HEK293T (cell line): ENCODE data around the gene COL12A1.

Experiments
- CTCF ChIA-PET: fragments of 350-600 bp; formaldehyde crosslinking; extraction: SDS; loops from one replicate; lab custom pipeline; 2021; ENCODE audit warnings: antibody characterized with exemption, inconsistent platforms; lab: Yijun Ruan, JAX
- POLR2A ChIA-PET: fragments of 350-600 bp; formaldehyde crosslinking; extraction: SDS; loops from one replicate; lab custom pipeline; 2020; ENCODE audit warnings: antibody characterized with exemption, inconsistent platforms; lab: Yijun Ruan, JAX
- DNase-seq: peaks from one replicate; pipeline ENCODE4 v3.0.0; 2012; ENCODE audit warnings: mixed read lengths; ENCODE audit errors: extremely low spot score
- ARNT ChIP-seq: fragments of 450-650 bp; IDR thresholded peaks from 2 replicates; pipeline ENCODE4 v1.6.1; 2017; ENCODE audit warnings: mild to moderate bottlenecking
- BHLHE40 ChIP-seq: fragments of 450-650 bp; IDR thresholded peaks from 2 replicates; pipeline ENCODE4 v1.6.1; 2016; ENCODE audit warnings: mild to moderate bottlenecking, moderate library complexity, borderline replicate concordance
- CTBP1 ChIP-seq: fragments of 450-650 bp; IDR thresholded peaks from 2 replicates; pipeline ENCODE4 v1.6.1; 2016; ENCODE audit warnings: borderline replicate concordance
- ELF4 ChIP-seq: fragments of 450-650 bp; IDR thresholded peaks from 2 replicates; pipeline ENCODE4 v1.6.1; 2017; ENCODE audit warnings: antibody characterized with exemption
- FOXA1 ChIP-seq: fragments of 450-650 bp; IDR thresholded peaks from 2 replicates; pipeline ENCODE4 v1.6.1; 2016; ENCODE audit warnings: mild to moderate bottlenecking
- FOXK2 ChIP-seq: fragments of 450-650 bp; IDR thresholded peaks from 2 replicates; pipeline ENCODE4 v1.6.1; 2016; ENCODE audit warnings: mild to moderate bottlenecking
- FOXM1 ChIP-seq: fragments of 450-650 bp; IDR thresholded peaks from 2 replicates; pipeline ENCODE4 v1.6.1; 2017; ENCODE audit warnings: mild to moderate bottlenecking, borderline replicate concordance
- HDGF ChIP-seq: fragments of 450-650 bp; IDR thresholded peaks from 2 replicates; pipeline ENCODE4 v1.6.1; 2017; ENCODE audit warnings: antibody characterized with exemption, borderline replicate concordance
- L3MBTL2 ChIP-seq: fragments of 450-650 bp; conservative IDR thresholded peaks from 2 replicates; pipeline ENCODE4 v1.6.1; 2016; ENCODE audit warnings: mild to moderate bottlenecking
- LEF1 ChIP-seq: fragments of 450-650 bp; IDR thresholded peaks from 2 replicates; pipeline ENCODE4 v1.6.1; 2017; ENCODE audit warnings: mild to moderate bottlenecking, borderline replicate concordance
- NFRKB ChIP-seq: fragments of 450-650 bp; IDR thresholded peaks from 2 replicates; pipeline ENCODE4 v1.6.1; 2016; ENCODE audit warnings: mild to moderate bottlenecking, moderate library complexity
- SP1 ChIP-seq: fragments of 450-650 bp; IDR thresholded peaks from 2 replicates; pipeline ENCODE4 v1.6.1; 2017
- SUZ12 ChIP-seq: fragments of 450-650 bp; IDR thresholded peaks from 2 replicates; pipeline ENCODE4 v1.6.1; 2016; ENCODE audit warnings: mild to moderate bottlenecking
- TARDBP ChIP-seq: fragments of 450-650 bp; IDR thresholded peaks from 2 replicates; pipeline ENCODE4 v1.6.1; 2016
- ZNF384 ChIP-seq: fragments of 450-650 bp; IDR thresholded peaks from 2 replicates; pipeline ENCODE4 v1.6.1; 2016
- TF ChIP-seq, protein P1 (sequence below): fragments of 450-650 bp; IDR thresholded peaks from 2 replicates; pipeline ENCODE4 v1.6.1; 2016

Gene COL12A1

GRCh38 chr6:75096966-75097365 is 108.9 kb downstream of the COL12A1 start:
- CTCF ChIA-PET, result interaction anchor here (0.6 kb wide), 1 partner anchor 112 kb away, joined by 3 read pairs; no protein-coding TSS in a partner anchor
- TF ChIP-seq SP1, result no peak
- POLR2A ChIA-PET, result no interaction called here
- no peak for DNase-seq

- CTCF ChIA-PET, result no interaction called here
- TF ChIP-seq SUZ12 (no peak), CTBP1 (no peak), NFRKB (no peak), LEF1 (no peak), BHLHE40 (no peak), TARDBP (no peak), FOXK2 (no peak)
- POLR2A ChIA-PET, result no interaction called here
- DNase-seq, result no peak
Measured at GRCh38 chr6:75094614-75095200, 111.1 kb downstream of the COL12A1 start.

- DNase-seq, result no peak
- ChIA-PET POLR2A (no interaction called here), CTCF (no interaction called here)
- TF ChIP-seq ELF4 (no peak), NFRKB (no peak)
Measured at GRCh38 chr6:75091467-75092190, 114.2 kb downstream of the COL12A1 start.

GRCh38 chr6:75090576-75090975 is 115.3 kb downstream of the COL12A1 start:
- ChIA-PET POLR2A (no interaction called here), CTCF (no interaction called here)
- no peak for DNase-seq
- TF ChIP-seq BHLHE40, result no peak
- TF ChIP-seq FOXM1, result no peak
- TF ChIP-seq LEF1, result no peak
- no peak for TF ChIP-seq ARNT
- no peak for TF ChIP-seq FOXA1
- no peak for TF ChIP-seq ELF4

GRCh38 chr6:75089921-75090320 is 115.9 kb downstream of the COL12A1 start:
- ChIA-PET POLR2A (no interaction called here), CTCF (no interaction called here)
- no peak for DNase-seq
- TF ChIP-seq ZNF384 (no peak), FOXM1 (no peak), LEF1 (no peak), CTBP1 (no peak), FOXK2 (no peak)

GRCh38 chr6:75089151-75089897 is 116.5 kb downstream of the COL12A1 start:
- POLR2A ChIA-PET, result no interaction called here
- CTCF ChIA-PET, result no interaction called here
- DNase-seq, result no peak
- no peak for TF ChIP-seq L3MBTL2
- TF ChIP-seq NFRKB, result no peak
- TF ChIP-seq, protein P1, sequence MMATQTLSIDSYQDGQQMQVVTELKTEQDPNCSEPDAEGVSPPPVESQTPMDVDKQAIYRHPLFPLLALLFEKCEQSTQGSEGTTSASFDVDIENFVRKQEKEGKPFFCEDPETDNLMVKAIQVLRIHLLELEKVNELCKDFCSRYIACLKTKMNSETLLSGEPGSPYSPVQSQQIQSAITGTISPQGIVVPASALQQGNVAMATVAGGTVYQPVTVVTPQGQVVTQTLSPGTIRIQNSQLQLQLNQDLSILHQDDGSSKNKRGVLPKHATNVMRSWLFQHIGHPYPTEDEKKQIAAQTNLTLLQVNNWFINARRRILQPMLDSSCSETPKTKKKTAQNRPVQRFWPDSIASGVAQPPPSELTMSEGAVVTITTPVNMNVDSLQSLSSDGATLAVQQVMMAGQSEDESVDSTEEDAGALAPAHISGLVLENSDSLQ, result no peak
- no peak for TF ChIP-seq SUZ12
- TF ChIP-seq ZNF384, result no peak
- TF ChIP-seq ELF4, result no peak
- no peak for TF ChIP-seq LEF1
- no peak for TF ChIP-seq ARNT
- no peak for TF ChIP-seq SP1
- no peak for TF ChIP-seq FOXM1
- TF ChIP-seq FOXA1, result no peak
- TF ChIP-seq HDGF, result no peak
- no peak for TF ChIP-seq CTBP1
- no peak for TF ChIP-seq TARDBP
- TF ChIP-seq FOXK2, result no peak
- TF ChIP-seq BHLHE40, result no peak

DNA sequence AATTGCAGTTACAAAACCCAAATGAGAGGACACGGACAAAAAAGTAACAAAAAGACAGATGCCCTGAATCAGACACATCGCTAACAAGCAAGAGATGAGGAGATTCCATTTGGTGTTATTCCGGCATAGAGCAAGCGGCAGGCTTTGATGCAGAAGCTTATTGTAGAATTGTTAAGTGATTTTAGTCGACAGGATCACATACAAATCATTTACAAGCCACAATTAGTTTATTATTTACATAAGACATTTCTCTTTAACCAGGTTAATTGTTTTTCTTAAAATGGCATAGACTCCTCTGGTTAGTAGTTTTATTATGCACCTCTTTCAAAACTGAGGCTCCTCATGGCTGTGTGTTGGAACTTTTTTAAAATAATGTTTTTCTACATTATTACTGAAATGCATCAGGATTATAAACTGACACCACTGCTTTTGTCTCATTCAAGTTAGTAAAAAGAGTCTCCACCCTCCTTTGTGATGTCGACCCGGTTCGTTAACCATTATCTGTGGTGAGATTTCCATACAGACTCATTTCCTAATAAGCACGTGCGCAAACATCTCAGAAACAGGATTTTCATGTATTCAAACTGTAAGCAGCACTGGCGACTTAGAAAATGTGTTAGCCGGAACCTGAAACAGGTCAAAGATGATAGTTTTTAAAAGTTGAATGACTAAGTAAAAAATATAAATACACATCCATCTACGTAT is 119.8 kb downstream of the COL12A1 start:
- DNase-seq, result no peak
- CTCF ChIA-PET, result no interaction called here
- POLR2A ChIA-PET, result no interaction called here
- TF ChIP-seq NFRKB, result no peak
- TF ChIP-seq ARNT, result no peak
- no peak for TF ChIP-seq TARDBP
- TF ChIP-seq LEF1, result no peak
- TF ChIP-seq ELF4, result no peak
- no peak for TF ChIP-seq FOXA1
